K562 (cell line): ENCODE data around the gene SERPINB5. TPM values are rescaled to one million over a fixed set of nuclear protein-coding genes. Genes with fewer than 3 reads are reported as not detected.

Experiments used
- ATAC-seq: fragments of 200-7000 bp; cut with Tn5 transposase; 3 replicates; pipeline ENCODE4 v1.9.1; 2020; ENCODE audit warnings: moderate library complexity
- BruUV-seq: library from RNA; stranded (reverse); fragments of 400-500 nt; replicated peaks from 2 replicates; lab custom pipeline; 2021; lab: Mats Ljungman, UMichigan
- CTCF ChIA-PET: fragments of 300-600 bp; formaldehyde crosslinking; extraction: SDS; loops from one replicate; lab custom pipeline; 2021; ENCODE audit warnings: low intra/inter-chr PET ratio; lab: Yijun Ruan, JAX
- POLR2A ChIA-PET: fragments of 300-600, 350-650 bp; sonication (Branson Sonifier 250); formaldehyde crosslinking; extraction: SDS; loops from one replicate; lab custom pipeline; 2021; ENCODE audit warnings: antibody characterized with exemption, inconsistent platforms; lab: Yijun Ruan, JAX
- DNase-seq, 4 experiments: peaks; one replicate each; pipeline versions ENCODE4 v3.0.0 to v3.0.0-alpha.2; 2011 to 2018; ENCODE audit warnings: low spot score in 3 of 4, mixed read lengths in 3 of 4; ENCODE audit errors: extremely low read depth in 1 of 4
- FAIRE-seq: peaks from 2 replicates; lab custom pipeline; 2011; peaks lifted over from hg19 to GRCh38; lab: Jason Lieb, UNC
- H2AFZ ChIP-seq: 2 replicates; pipeline ENCODE4 v1.6.0; 2011; ENCODE audit warnings: low read depth, low read length, control low read depth, inconsistent platforms
- H3K27ac ChIP-seq: fragments of 200-600 bp; 3 replicates; pipeline ENCODE4 v1.8.0; 2011; ENCODE audit warnings: low read depth, mild to moderate bottlenecking, control low read depth, inconsistent platforms, low read length, moderate library complexity, mixed read lengths; ENCODE audit errors: extremely low read depth
- H3K27me3 ChIP-seq, 2 experiments: fragments of 300-600 bp in 1 of 2; 2 replicates in 1 of 2; 3 replicates in 1 of 2; pipeline versions ENCODE4 v1.6.0 to v1.8.0; 2011; ENCODE audit warnings: inconsistent platforms in 2 of 2, low read length in 2 of 2, mild to moderate bottlenecking in 1 of 2, mixed read lengths in 1 of 2, moderate library complexity in 1 of 2; ENCODE audit not compliant: control insufficient read depth in 2 of 2, insufficient read depth in 2 of 2
- H3K36me3 ChIP-seq: fragments of 300-600 bp; 3 replicates; pipeline ENCODE4 v1.8.0; 2011; ENCODE audit warnings: mild to moderate bottlenecking, low read length, inconsistent platforms; ENCODE audit not compliant: control insufficient read depth, insufficient read depth
- H3K4me1 ChIP-seq, 2 experiments: fragments of 200-600 bp in 1 of 2; replicated peaks in 1 of 2; 2 replicates in 1 of 2; 3 replicates in 1 of 2; pipeline versions ENCODE4 v1.5.1 to v1.8.0; 2011; ENCODE audit warnings: inconsistent platforms in 2 of 2, low read length in 2 of 2, mild to moderate bottlenecking in 1 of 2, mixed read lengths in 1 of 2, moderate library complexity in 1 of 2; ENCODE audit not compliant: control insufficient read depth in 2 of 2, insufficient read depth in 2 of 2
- H3K4me2 ChIP-seq: 2 replicates; pipeline ENCODE4 v1.6.1; 2011; ENCODE audit warnings: low read length, control low read depth, inconsistent platforms, mixed read lengths; ENCODE audit not compliant: insufficient read depth
- H3K4me3 ChIP-seq: fragments of 200-600 bp; sonication (generic), shearing (Covaris generic); 2 replicates; pipeline ENCODE4 v1.5.1; 2016; ENCODE audit warnings: control low read depth, inconsistent platforms
- H3K79me2 ChIP-seq: fragments of 200-600 bp; 3 replicates; pipeline ENCODE4 v1.8.0; 2011; ENCODE audit warnings: low read length, inconsistent platforms; ENCODE audit not compliant: control insufficient read depth, insufficient read depth
- H3K9ac ChIP-seq, 2 experiments: 2 replicates each; pipeline versions ENCODE4 v1.6.0 to v1.6.1; 2011; ENCODE audit warnings: low read depth in 2 of 2, low read length in 2 of 2, control low read depth in 1 of 2, inconsistent platforms in 1 of 2, mild to moderate bottlenecking in 1 of 2, mixed read lengths in 1 of 2; ENCODE audit not compliant: insufficient read depth in 1 of 2
- H3K9me1 ChIP-seq: one replicate; pipeline ENCODE4 v1.6.0; 2011; ENCODE audit warnings: inconsistent platforms, mild to moderate bottlenecking, low read length, moderate library complexity; ENCODE audit not compliant: control insufficient read depth, insufficient read depth
- H3K9me3 ChIP-seq: replicated peaks from 2 replicates; pipeline ENCODE4 v1.5.1; 2011; ENCODE audit warnings: low read depth, low read length, inconsistent platforms; ENCODE audit not compliant: control insufficient read depth, insufficient read depth
- H4K20me1 ChIP-seq: replicated peaks from 2 replicates; pipeline ENCODE4 v1.6.1; 2011; ENCODE audit warnings: low read length, inconsistent platforms, mixed read lengths; ENCODE audit not compliant: control insufficient read depth, insufficient read depth
- ARID3A ChIP-seq: IDR thresholded peaks from 2 replicates; pipeline ENCODE4 v1.6.1; 2012; ENCODE audit warnings: low read depth, low read length, improper control_type of control experiment, borderline replicate concordance
- CCAR2 ChIP-seq: fragments of 200-400 bp; formaldehyde crosslinking; IDR thresholded peaks from 2 replicates; pipeline ENCODE4 v1.6.1; 2017; ENCODE audit warnings: mild to moderate bottlenecking, low read depth, low read length
- FOXK1 ChIP-seq: sonication (generic); formaldehyde crosslinking; IDR thresholded peaks from 2 replicates; pipeline ENCODE4 v1.8.0; 2022; ENCODE audit warnings: missing genetic modification reagents, mild to moderate bottlenecking, borderline replicate concordance
- L3MBTL2 ChIP-seq: fragments of 450-650 bp; IDR thresholded peaks from 2 replicates; pipeline ENCODE4 v1.6.1; 2016; ENCODE audit warnings: mild to moderate bottlenecking, moderate library complexity
- MEIS2 ChIP-seq: fragments of 450-650 bp; IDR thresholded peaks from 2 replicates; pipeline ENCODE4 v1.6.1; 2014; ENCODE audit warnings: mild to moderate bottlenecking; ENCODE audit not compliant: partially characterized antibody
- NFE2 ChIP-seq: IDR thresholded peaks from 2 replicates; pipeline ENCODE4 v1.6.1; 2014; ENCODE audit warnings: antibody characterized with exemption, low read depth
- NR1H2 ChIP-seq: sonication (generic); formaldehyde crosslinking; IDR thresholded peaks from 2 replicates; pipeline ENCODE4 v1.4.0; 2020; ENCODE audit warnings: mild to moderate bottlenecking, missing genetic modification reagents
- TRIM24 ChIP-seq, 2 experiments: fragments of 450-650 bp; IDR thresholded peaks; 2 replicates each; pipeline ENCODE4 v1.6.1; 2016
- USF1 ChIP-seq: sonication (generic); formaldehyde crosslinking; IDR thresholded peaks from 2 replicates; pipeline ENCODE4 v1.9.0; 2022; ENCODE audit warnings: mild to moderate bottlenecking, missing genetic modification reagents
- USF2 ChIP-seq: sonication (generic); formaldehyde crosslinking; IDR thresholded peaks from 2 replicates; pipeline ENCODE4 v1.5.0; 2020; ENCODE audit warnings: missing genetic modification reagents
- ZEB2 ChIP-seq: fragments of 450-650 bp; IDR thresholded peaks from 2 replicates; pipeline ENCODE4 v1.6.1; 2016
- ZKSCAN3 ChIP-seq: fragments of 250-450 bp; sonication (Bioruptor Pico); IDR thresholded peaks from 2 replicates; pipeline ENCODE4 v1.4.0; 2020
- ZNF24 ChIP-seq: fragments of 450-650 bp; IDR thresholded peaks from 2 replicates; pipeline ENCODE4 v1.6.1; 2016
- ZNF316 ChIP-seq: fragments of 450-650 bp; IDR thresholded peaks from 2 replicates; pipeline ENCODE4 v1.6.1; 2016
- WGBS: fragments of 100-300 bp; shearing (Covaris generic); methylation state at CpG from one replicate; pipeline ENCODE4 v1.1.6; 2016; ENCODE audit warnings: low coverage, mixed read lengths; ENCODE audit not compliant: insufficient coverage; ENCODE audit errors: missing lambda C conversion rate; 5-methylcytosine and 5-hydroxymethylcytosine counted together
- in situ Hi-C: fragments of 300-500 bp; cut with MboI; formaldehyde crosslinking; loops from 4 replicates; pipeline ENCODE4 v1.15.0; 2018; ENCODE audit warnings: inconsistent platforms, mixed read lengths
- intact Hi-C: fragments of 100-400 bp; cut with micrococcal nuclease; formaldehyde crosslinking; loops from 2 replicates; pipeline ENCODE4 v1.14.2; 2022
- polyA plus RNA-seq, 8 experiments: library from polyadenylated mRNA; depleted of rRNA in 4 of 8; stranded (reverse) in 5 of 8; unstranded in 3 of 8; fragments of >200 nt; fragmentation: Nextera tagmentation in 2 of 8; fragmentation: Illumina TruSeq in 1 of 8; extraction: Ambion mirVana in 2 of 8; extraction: Trizol in 1 of 8; gene quantifications; 2 replicates each; pipeline versions ENCODE4 v1.2.1 to v1.2.3, GENCODE V29; 2011 to 2014; ENCODE audit warnings: inconsistent platforms in 1 of 8, missing spikeins in 1 of 8
- total RNA-seq, 7 experiments: library from RNA; depleted of rRNA in 6 of 7; stranded (reverse); fragments of >200 nt in 6 of 7; fragmentation: Illumina TruSeq in 2 of 7; extraction: Trizol in 2 of 7; gene quantifications; 2 replicates each; pipeline versions ENCODE4 v1.2.1 to v1.2.3, GENCODE V29; 2011 to 2021; ENCODE audit warnings: low replicate concordance in 1 of 7
- TF ChIP-seq, protein P1 (sequence below): fragments of 250-450 bp; sonication (Bioruptor Pico); IDR thresholded peaks from 2 replicates; pipeline ENCODE4 v1.9.0; 2021; ENCODE audit warnings: mild to moderate bottlenecking, inconsistent platforms
- TF ChIP-seq, protein P2 (sequence below): sonication (generic); formaldehyde crosslinking; IDR thresholded peaks from 2 replicates; pipeline ENCODE4 v1.8.0; 2022; ENCODE audit warnings: mild to moderate bottlenecking, missing genetic modification reagents
- TF ChIP-seq, protein P3 (sequence below): fragments of 450-650 bp; IDR thresholded peaks from 2 replicates; pipeline ENCODE4 v1.6.1; 2016

SERPINB5 gene
- total and polyA plus RNA-seq, 9 of the 15 experiments (the other 6 are each of a cell fraction or from before 2014, with no cell fraction given): 0.05 to 1.4 (median 0.49) TPM; not detected in 1

- DNase-seq (peak; percentile 8 to 44 (median 16)), ATAC-seq (peak; percentile 65), FAIRE-seq (no peak)
- no TSS peak for BruUV-seq
- ChIA-PET POLR2A (no interaction called here), CTCF (no interaction called here)
- Histone ChIP-seq H3K4me2 (no peak overlapping the region), H3K9ac (no peak overlapping the region), H3K27me3 (no peaks in the 10 kb centered on the region), H4K20me1 (no peaks in the 10 kb centered on the region), H3K36me3 (no peaks in the 10 kb centered on the region), H3K9me1 (no peaks in the 10 kb centered on the region), H3K9me3 (no peaks in the 10 kb centered on the region), H3K79me2 (no peaks in the 10 kb centered on the region), H2AFZ (peak overlapping the region; percentile 72), H3K4me1 (peaks cover 0 to 5% of the 10 kb centered on the region in 2 experiments; a peak in 3 of 5 replicates), H3K27ac (no peak overlapping the region), H3K4me3 (no peak overlapping the region)
- in situ Hi-C loops (no loop called here), intact Hi-C loops (no loop called here)
- 60% methylated on average over 2 of the region's 4 CpGs for WGBS
- TF ChIP-seq USF1 (CRISPR knock-in tag) (peak; percentile 20; the same call in 1 of the 2 replicates), ZNF24 (peak; percentile 25; the same call in 1 of the 2 replicates), NFE2 (peak; percentile 39), ARID3A (0 out of 2 replicates have a peak, but pooled peaks have one; percentile 20), ZEB2 (no peak), NR1H2 (CRISPR knock-in tag) (no peak), FOXK1 (CRISPR knock-in tag) (no peak), L3MBTL2 (peak; percentile 13; the same call in 1 of the 2 replicates), CCAR2 (no peak), MEIS2 (peak; percentile 69), ZNF316 (peak; percentile 64), ZKSCAN3 (CRISPR knock-in tag) (no peak), TRIM24 (IDR thresholded peaks at IDR 0.05) (0 out of 4 replicates have a peak, but pooled peaks of 1 of the 2 experiments have one; percentile 23), USF2 (CRISPR knock-in tag) (peak; percentile 24; the same call in 1 of the 2 replicates)
- TF ChIP-seq, protein P1, sequence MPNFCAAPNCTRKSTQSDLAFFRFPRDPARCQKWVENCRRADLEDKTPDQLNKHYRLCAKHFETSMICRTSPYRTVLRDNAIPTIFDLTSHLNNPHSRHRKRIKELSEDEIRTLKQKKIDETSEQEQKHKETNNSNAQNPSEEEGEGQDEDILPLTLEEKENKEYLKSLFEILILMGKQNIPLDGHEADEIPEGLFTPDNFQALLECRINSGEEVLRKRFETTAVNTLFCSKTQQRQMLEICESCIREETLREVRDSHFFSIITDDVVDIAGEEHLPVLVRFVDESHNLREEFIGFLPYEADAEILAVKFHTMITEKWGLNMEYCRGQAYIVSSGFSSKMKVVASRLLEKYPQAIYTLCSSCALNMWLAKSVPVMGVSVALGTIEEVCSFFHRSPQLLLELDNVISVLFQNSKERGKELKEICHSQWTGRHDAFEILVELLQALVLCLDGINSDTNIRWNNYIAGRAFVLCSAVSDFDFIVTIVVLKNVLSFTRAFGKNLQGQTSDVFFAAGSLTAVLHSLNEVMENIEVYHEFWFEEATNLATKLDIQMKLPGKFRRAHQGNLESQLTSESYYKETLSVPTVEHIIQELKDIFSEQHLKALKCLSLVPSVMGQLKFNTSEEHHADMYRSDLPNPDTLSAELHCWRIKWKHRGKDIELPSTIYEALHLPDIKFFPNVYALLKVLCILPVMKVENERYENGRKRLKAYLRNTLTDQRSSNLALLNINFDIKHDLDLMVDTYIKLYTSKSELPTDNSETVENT: no peak
- TF ChIP-seq, protein P2, sequence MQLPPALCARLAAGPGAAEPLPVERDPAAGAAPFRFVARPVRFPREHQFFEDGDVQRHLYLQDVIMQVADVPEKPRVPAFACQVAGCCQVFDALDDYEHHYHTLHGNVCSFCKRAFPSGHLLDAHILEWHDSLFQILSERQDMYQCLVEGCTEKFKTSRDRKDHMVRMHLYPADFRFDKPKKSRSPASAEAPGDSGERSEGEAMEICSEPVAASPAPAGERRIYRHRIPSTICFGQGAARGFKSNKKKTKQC (CRISPR knock-in tag): no peak
- TF ChIP-seq, protein P3, sequence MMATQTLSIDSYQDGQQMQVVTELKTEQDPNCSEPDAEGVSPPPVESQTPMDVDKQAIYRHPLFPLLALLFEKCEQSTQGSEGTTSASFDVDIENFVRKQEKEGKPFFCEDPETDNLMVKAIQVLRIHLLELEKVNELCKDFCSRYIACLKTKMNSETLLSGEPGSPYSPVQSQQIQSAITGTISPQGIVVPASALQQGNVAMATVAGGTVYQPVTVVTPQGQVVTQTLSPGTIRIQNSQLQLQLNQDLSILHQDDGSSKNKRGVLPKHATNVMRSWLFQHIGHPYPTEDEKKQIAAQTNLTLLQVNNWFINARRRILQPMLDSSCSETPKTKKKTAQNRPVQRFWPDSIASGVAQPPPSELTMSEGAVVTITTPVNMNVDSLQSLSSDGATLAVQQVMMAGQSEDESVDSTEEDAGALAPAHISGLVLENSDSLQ: peak; percentile 71; the same call in 1 of the 2 replicates
Measured at GRCh38 chr18:63427558-63427957, 49.2 kb upstream of the SERPINB5 start.
